ENCODE measurements around the gene C1orf174. TPM values are rescaled to one million over a fixed set of nuclear protein-coding genes. Genes with fewer than 3 reads are reported as not detected.

The C1orf174 gene
- total RNA-seq, 1 donor from 2014 or later: 14.4 TPM

DNA sequence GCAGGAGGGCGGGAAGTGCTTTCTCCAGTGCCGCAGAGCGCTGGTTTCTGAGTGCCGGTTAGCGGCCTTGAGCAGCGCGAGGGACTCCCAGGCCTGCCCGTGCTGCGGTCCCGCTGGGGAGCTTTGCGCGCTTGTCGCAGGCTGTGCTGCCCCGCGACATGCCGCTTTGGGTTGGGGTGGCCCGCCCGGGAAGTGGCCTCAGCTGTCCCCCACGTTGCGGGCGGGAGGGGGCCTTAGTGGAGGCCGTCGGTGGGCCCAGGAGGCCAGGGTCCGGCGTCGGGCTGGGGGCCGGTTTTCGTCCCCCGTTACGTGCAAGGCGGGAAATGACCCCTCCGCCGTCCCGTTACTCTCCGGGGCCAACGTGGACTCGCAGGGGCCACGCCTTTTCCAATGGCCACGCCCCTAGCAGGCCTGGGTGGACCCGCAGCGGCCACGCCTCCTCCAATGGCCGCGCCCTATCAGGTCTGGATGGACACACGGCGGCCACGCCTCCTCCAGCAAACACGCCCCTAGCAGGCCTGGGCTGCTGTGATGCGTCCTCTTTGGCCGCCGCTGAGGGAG lies 977 bp upstream of the C1orf174 start:
- intact Hi-C loops (cut with micrococcal nuclease): no loop called here
- DNase-seq: peak; percentile 100
- peak; percentile 89 for ATAC-seq

DNA sequence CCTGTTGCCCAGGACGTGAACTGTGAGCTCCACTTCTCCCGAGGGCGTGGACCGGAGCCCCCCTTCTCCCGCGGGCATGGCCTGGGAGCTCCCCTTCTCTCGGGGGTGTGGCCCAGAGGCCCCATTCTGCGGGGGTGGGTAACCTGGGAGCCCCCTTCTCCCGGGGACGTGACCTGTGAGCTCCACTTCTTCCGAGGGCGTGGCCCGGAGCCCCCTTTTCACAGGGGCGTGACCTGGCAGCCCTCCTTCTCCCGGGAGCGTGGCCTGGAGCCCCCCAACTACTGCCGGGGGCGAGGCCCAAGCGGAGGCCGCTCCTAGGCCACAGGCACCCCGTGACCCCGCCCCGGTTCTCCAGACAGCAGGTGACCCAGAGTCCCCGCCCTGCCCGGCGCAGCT lies 320 bp downstream of the C1orf174 start:
- DNase-seq (no peak), ATAC-seq (no peak)
- intact Hi-C loops (cut with micrococcal nuclease): no loop called here

DNA sequence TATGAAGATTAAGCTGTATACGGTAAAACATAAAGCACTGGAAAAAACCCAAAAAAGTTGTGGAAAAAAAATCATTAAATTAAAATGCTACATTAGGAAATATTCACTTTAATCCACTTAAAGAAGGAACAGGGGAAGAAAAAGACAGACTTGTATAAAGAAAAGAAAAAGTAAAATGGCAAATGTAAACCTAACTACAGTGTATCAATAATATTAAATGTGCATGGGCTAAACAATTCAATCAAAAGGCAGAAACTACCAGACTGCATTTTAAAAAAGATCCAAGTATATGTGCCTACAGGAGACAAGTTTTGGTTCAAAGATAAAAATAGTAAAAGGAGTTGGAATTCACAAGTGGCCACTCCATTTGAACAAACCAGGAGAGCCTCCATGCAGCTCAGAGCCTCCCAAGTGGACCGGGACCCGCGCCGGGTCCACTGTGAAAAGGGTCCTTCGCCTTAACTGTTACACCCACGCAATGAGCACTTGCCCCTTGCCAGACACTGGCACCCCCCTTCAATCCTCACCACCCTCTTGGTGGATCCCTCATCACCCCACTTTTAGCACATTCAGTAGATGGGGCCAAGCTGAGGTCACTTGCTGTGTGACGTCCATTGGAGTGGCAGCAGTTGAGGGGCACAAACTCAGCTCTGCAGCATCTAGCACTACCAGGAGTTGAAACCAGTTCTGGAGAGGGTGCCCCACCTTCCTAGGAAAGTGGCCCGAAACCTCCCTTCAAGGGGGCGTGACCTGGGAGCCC lies 898 bp downstream of the C1orf174 start:
- intact Hi-C loops (cut with micrococcal nuclease): no loop called here
- ATAC-seq (no peak), DNase-seq (no peak)

DNA sequence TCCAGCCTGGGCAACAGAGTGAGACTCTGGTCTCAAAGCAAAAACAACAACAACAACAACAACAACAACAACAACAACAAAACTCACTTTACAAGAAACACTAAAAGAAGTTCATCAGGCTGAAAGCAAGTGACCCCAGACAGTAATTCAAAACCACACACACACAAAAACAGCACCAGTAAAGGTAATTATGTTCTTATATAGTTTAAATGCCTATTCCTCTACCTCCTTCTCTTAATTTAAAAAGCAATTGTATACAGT lies 1.7 kb downstream of the C1orf174 start:
- ATAC-seq: no peak
- intact Hi-C loops (cut with micrococcal nuclease): no loop called here
- no peak for DNase-seq

DNA sequence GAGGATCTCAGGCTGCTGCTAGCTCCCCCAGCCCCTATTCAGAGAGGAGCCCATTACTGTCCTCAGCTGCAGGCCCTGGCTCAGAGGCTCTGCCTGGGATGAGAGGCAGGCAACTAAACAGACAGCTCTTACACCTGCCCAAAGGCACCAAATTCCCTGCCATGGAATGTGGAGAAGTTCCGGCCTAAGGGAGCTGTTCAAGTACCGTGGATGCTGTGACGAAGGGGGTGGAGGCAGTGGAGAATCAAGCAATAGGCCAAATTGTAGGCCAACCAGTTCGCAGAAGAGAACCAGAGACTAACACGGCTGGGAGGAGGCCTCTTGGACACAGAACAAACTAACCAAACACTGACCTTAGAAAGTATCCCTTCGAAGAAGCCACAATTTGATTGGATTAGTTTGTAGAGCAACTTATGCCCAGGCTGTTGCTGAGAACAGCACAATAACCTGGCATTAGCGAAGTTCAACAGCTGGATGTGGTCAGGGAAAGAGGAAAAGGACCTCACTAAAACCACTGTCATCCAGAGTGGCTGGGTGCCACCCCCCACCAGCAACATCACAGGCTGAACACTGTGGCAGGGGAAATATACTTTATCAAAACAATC lies 3.6 kb downstream of the C1orf174 start:
- intact Hi-C loops (cut with micrococcal nuclease): no loop called here
- ATAC-seq (no peak), DNase-seq (no peak)

DNA sequence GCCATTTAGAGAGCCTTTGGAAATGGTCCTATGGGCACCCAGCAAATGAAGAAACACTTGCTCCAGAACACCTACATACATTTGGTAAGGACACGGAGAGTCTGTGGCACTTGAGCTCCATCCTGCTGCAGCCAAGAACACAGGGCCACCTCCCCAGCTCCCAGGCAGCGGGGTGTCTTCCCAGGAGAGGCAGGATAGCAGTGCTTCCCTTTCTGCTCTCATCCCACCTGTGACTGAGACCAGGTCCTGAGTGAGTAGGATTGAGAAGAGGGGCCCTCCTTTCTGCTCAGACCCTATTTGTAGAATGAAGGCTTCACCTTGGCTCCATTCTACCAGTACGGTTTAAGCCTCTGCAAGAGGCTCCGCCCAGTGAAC lies 4.1 kb downstream of the C1orf174 start:
- DNase-seq: no peak
- ATAC-seq: no peak
- intact Hi-C loops (cut with micrococcal nuclease): no loop called here

DNA sequence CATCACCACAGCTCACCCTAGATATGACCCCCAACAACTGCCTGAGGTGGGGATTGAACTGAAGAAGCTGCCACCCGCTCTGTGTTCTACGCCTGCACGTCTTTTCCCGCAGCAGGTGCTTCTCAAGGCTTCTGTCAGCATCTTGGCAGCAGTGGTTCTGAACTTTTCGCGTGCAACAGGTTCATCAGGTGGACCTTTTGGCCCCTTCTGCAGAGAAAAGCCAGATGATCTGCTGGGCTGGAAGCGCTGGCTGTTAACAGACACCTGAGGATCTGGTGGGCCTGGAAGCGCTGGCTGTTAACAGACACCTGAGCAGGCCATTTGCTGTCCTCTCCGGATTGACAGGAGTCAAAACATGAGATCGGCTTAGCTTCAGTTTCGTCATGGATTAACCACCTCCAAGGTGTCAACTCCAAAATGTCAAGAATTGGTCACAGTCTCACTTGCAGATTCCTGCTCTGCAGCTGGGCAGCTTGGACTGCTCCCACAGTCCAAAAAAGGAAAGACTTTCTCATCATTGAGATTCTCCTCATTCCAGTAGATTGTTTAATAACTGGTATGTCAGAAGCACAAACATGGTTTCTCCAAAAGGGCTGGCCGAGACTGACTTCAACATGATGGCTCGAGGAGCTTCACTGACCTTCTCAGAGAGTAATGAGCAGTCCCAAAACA lies 4.7 kb downstream of the C1orf174 start:
- no peak for DNase-seq
- intact Hi-C loops (cut with micrococcal nuclease): no loop called here
- no peak for ATAC-seq

DNA sequence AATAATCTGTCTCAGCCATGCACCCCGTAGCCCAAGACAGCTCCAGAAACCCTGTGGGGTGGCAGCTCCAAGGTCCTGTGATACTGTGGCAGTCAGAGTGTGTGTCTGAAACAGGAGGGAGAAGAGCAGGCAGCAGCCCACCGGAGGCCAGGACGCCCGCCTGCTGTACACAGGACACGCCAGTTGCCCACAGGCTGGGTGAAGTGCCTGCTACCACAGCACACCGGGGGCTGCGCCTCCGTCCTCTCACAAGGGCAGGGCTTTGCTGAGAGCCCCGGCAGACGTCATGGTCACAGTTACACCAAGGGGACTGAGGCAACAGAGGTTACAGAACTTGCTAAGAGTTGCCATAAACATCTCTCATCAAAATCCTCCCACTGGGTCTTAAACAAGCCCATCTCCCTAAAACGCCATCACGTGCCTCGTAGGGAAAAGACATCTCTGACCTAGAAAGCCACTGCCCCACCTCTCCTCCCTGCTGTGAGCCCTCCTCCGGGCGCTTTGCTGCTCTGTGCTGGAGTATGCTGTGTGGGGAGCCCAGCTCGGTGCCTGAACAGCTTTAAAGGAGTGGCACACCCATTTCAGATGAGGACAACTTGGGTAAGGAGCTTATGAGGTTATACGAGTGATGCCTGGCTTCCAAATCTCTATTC lies 5.3 kb downstream of the C1orf174 start:
- ATAC-seq (no peak), DNase-seq (no peak)
- intact Hi-C loops (cut with micrococcal nuclease): no loop called here

DNA sequence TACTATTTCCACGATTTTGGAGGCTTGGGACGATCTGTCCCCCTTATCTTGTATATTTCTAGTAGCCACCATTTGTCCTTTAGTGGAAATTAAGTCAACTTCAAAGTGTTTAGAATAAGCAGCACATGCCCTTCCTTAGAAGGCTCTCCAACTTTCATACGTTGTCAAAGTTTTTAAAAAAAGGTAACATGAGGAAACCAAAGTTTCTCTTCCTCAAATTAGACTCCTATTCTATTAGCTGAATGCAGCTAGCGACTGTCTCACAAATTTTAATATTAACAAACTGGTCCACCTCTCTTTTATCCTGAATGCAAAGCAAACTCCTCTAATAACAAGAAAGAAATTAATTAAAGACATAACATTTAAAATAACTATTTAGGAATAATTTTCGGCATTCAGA lies 6.9 kb downstream of the C1orf174 start:
- no peak for DNase-seq

DNA sequence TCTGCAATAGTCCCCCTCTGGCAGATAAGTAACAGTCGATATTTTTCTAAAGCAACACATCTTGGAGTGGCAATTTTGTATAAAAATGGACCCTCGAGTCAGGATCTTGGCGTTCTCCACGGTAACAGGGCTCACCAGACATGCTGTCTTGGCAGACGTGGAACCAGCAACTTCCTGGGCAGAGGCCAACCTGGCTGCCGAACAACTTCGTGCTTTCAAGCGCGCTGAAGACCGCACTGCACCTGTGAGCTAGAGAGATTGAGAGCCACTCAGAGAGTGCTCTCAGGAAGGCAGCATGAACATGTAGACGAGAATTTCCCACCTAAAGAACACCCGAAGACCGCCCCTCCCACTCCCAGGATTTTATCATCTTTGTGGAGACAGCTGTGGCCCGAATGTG lies 7.3 kb downstream of the C1orf174 start:
- peak; percentile 70 for DNase-seq
- peak; percentile 76 for ATAC-seq
- intact Hi-C loops (cut with micrococcal nuclease): no loop called here

More for the DNA sequence above, 6.9 kb downstream of the C1orf174 start:
- no peak for ATAC-seq
- intact Hi-C loops (cut with micrococcal nuclease): no loop called here

DNA sequence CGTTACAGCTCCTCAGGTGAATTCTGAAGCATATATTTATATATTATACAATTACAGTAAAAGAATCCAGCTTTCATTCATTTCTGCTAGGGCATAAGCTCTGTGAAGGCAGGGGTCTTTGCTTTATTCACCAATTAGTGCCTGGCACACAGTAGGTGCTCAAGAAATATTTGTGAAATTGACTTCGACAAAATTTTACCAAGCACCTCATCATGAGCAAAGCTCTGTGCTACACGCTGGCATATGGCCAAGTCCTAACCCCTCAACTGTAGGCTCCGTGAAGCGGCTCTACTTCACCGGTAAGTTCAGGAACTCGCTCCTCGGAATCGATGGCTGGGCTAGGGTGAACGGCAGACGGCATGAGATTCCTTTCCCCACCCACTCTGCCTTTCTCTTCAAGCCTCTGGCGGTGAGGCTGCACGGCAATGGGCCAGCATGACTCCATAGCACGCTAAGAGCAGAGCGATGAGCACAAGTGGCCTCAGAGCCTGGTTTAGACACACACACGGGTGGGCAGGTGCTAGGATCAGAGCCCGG lies 8.7 kb downstream of the C1orf174 start:
- intact Hi-C loops (cut with micrococcal nuclease): no loop called here
- ATAC-seq (no peak), DNase-seq (no peak)

DNA sequence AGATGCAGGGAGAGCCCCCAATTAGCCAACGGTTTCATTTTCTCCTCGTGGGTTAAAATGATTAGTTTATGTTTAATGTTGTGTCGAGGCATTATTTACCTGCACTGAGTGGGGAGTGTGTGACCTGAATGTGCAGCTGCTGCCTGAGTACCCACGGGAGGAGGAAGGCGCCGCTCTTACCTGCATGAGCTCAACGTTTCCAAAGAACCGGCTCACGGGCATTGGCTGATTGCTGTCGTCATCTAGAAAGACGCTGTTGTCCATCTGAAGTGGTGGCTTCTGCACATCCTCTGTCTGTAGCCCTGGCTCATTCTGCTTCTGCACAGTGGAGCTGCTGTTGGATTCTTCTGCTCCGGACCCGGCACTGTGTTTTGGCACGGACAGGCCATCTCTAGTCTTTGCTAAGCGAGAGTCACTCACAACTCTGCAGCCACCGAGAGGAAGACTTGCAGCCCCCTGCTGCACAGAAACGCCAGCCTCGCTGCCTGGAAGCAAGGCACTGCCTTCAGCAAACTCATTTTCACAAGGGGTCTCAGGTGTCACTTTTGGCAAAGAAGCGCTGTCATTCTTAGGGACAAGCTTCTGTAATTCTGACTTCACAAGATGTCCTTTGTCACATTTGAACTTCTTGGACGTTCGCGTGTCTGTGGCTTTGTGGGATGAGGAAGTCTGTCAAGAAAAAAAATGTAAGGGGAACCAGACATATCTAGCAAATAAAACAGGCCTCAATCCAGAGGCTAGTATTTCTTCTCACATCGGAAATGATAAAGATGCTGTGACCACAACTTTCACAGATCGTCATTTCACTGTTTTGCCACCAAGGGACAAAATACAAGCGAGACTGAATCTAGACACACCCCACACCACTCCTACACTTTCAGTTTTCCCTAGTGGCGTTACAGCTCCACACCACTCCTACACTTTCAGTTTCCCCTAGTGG lies 9.4 kb downstream of the C1orf174 start:
- DNase-seq (no peak), ATAC-seq (no peak)
- intact Hi-C loops (cut with micrococcal nuclease): no loop called here

DNA sequence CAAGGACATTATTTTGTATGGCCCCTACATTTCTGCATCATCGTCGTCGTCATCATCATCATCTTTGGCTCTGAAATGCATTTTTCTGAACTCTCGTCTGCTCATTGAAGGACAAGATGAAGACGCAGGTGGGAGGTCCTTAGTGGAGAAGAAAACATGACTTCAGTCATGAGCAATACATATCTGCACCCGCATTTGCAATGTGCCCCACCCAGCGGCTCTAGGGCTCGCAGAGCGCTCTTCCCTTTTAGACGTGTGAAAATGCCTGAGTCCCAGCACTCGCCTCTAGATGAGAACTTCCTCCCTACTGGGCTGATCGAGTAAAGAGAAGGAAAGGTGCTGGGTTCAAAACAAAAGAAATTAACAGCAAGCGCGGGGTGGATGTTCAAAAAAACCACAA lies 10.1 kb downstream of the C1orf174 start:
- intact Hi-C loops (cut with micrococcal nuclease): no loop called here
- no peak for ATAC-seq
- no peak for DNase-seq

DNA sequence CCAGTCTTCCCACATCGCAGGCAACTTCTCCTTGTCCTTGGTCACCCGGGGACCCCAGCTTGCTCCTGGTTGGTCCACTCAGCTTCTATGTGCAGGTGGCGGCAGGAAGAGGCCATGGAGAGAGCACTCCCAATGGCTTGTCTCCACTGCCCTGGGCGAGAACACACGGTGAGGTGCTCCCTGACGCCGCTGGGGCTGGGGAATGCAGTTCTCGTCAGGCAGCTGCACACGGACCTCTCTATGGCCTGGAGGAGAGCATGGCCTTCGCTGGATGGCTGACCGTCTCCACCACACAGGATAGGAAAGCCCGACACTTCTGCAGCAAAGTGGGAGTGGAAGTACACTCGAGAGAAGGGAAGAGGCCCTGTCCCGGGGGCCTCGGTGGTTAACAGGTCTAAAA lies 11.8 kb downstream of the C1orf174 start:
- DNase-seq: no peak

DNA sequence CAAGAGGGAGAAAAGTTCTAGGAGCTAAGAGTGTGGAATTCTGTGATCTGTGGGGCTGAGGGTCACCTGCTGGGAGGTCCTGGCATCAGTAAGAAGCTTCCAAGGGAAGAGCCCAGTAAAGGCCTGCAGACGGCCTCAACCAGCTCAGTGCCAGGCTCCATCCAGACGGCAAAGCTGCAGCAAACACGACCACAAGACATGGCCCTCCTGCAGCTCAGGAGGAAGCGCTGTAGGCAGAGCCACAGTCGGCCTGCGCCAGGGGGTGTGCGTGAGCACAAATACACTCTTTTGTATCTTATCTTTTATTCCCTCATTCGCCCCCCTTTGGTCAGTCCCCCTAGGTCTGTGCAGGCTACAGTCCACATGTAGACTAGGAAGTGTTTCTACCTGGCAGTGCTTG lies 13.4 kb downstream of the C1orf174 start:
- DNase-seq: no peak
- intact Hi-C loops (cut with micrococcal nuclease): no loop called here
- no peak for ATAC-seq

More for the DNA sequence above, 11.8 kb downstream of the C1orf174 start:
- no peak for ATAC-seq
- intact Hi-C loops (cut with micrococcal nuclease): no loop called here

DNA sequence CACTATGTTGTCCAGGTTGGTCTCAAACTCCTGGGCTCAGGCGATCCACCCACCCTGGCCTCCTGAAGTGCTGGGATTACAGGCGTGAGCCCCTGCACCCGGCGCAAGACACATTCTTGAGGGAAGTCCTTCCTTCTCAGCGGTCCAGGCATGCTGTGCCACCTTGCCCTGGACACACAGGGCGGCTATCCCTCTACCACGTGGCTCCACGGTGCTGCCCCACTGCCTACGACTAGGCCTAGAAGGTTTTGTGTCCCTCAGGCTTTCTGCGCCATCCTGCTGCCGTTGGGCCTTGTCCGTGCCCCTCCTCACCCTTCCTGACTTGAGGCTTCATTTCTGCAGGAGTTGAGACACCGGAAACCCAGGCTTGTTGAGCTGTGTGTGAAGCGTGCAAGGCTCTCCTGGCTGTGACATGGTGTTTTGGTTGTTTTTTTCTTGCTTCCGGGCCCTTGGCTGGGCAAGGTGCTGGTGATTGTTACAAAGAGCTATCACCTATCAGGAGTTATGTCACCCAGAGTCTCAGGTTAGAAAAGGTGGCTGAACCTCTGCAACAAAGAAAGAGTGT lies 13.9 kb downstream of the C1orf174 start:
- intact Hi-C loops (cut with micrococcal nuclease): no loop called here
- DNase-seq: no peak
- ATAC-seq: no peak

DNA sequence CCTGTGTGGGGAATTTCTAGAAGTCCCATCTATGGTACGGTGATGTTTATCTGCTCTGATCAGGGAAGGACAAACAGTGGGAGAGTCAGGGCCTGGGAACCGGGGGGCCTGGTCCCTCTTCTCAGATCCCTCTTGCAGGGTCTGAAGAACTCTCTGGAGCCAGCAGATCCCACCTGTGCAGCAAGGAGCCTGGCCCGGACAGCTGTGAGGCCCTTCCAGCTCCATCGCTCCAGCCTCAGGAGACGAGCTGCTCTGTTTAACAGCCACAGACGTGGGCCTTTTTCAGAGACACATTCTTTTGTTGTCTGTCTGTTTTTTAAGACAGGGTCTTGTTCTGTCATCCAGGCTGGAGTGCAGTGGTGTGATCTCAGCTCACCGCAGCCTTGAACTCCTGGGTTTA lies 14.5 kb downstream of the C1orf174 start:
- DNase-seq: no peak
- intact Hi-C loops (cut with micrococcal nuclease): no loop called here

DNA sequence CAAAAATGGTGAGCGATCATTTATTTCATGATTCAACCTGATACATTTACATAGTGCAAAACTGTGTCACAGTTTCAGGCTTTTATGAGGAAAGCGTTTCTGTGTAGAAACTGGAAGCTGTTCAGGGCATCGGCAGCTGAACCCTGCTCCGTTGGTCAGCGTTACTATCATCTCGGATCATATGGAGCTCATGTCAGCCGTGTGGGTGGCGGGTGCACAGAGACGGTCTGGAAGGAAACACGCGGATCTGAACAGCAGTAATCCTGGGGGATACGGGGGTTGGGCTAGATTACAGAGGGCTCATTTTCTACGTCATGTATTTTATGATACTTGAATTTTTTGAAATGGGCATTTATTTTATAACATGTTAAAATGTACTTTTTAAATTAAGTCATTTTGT lies 15.1 kb downstream of the C1orf174 start:
- DNase-seq: no peak
- no peak for ATAC-seq
- intact Hi-C loops (cut with micrococcal nuclease): no loop called here

More for the DNA sequence above, 14.5 kb downstream of the C1orf174 start:
- ATAC-seq: no peak
